GM12878 (cell line): ENCODE data around the gene TBC1D22B.

Experiments used
- CBFB ChIP-seq: IDR thresholded peaks from 2 replicates; pipeline ENCODE4 v1.6.1; 2016; ENCODE audit warnings: antibody characterized with exemption, low read depth
- CTCF ChIP-seq, 3 experiments: IDR thresholded peaks in 2 of 3; conservative IDR thresholded peaks in 1 of 3; 2 replicates each; pipeline ENCODE4 v1.5.1; 2011; ENCODE audit warnings: low read depth in 3 of 3, low read length in 3 of 3, mild to moderate bottlenecking in 3 of 3, control low read depth in 2 of 3, moderate library complexity in 2 of 3, inconsistent platforms in 1 of 3, mixed read lengths in 1 of 3; ENCODE audit not compliant: control insufficient read depth in 2 of 3, insufficient read depth in 1 of 3; ENCODE audit errors: extremely low read depth in 1 of 3
- EP300 ChIP-seq, 2 experiments: fragments of 150-350 bp in 1 of 2; IDR thresholded peaks; 2 replicates each; pipeline ENCODE4 v1.6.1; 2011 to 2012; ENCODE audit warnings: low read depth in 2 of 2, low read length in 2 of 2, borderline replicate concordance in 1 of 2, improper control_type of control experiment in 1 of 2, inconsistent platforms in 1 of 2; ENCODE audit not compliant: control insufficient read depth in 1 of 2
- FOXM1 ChIP-seq: IDR thresholded peaks from 2 replicates; pipeline ENCODE4 v1.6.1; 2012; ENCODE audit warnings: low read depth, mild to moderate bottlenecking, inconsistent platforms, low read length, moderate library complexity
- JUND ChIP-seq: IDR thresholded peaks from 2 replicates; pipeline ENCODE4 v1.6.1; 2012; ENCODE audit warnings: low read depth, mild to moderate bottlenecking, low read length, improper control_type of control experiment, moderate library complexity
- TCF12 ChIP-seq: IDR thresholded peaks from 2 replicates; pipeline ENCODE4 v1.6.1; 2011; ENCODE audit warnings: low read depth, mild to moderate bottlenecking, low read length

GRCh38 chr6:37369321-37370201 is 112.0 kb downstream of the TBC1D22B start:
- TF ChIP-seq EP300 (IDR thresholded peaks at IDR 0.05; ENCODE audit: borderline replicate concordance in 1 of 2, control insufficient read depth in 1 of 2, low read depth in 2 of 2, low read length in 2 of 2) (no peak), JUND (no peak), FOXM1 (no peak), TCF12 (no peak), CBFB (no peak), CTCF (IDR thresholded peaks at IDR 0.05 in 2 of 3, conservative IDR thresholded peaks at IDR 0.05 in 1 of 3; ENCODE audit: control insufficient read depth in 2 of 3, extremely low read depth in 1 of 3, insufficient read depth in 1 of 3, low read depth in 3 of 3, low read length in 3 of 3) (no peak)
